WTC11 (cell line): Measurements from ENCODE around the gene KRT40. TPM values are rescaled to one million over a fixed set of nuclear protein-coding genes. Genes with fewer than 3 reads are reported as not detected.

Experiments used
- ATAC-seq: fragments of 200-7000 bp; cut with Tn5 transposase; 2 replicates; pipeline ENCODE4 v1.10.0; 2021; ENCODE audit warnings: mild to moderate bottlenecking, moderate library complexity
- CTCF ChIA-PET: fragments of 300-600 bp; sonication (Branson Sonifier 250); formaldehyde crosslinking; loops from one replicate; lab custom pipeline; 2021; ENCODE audit warnings: antibody characterized with exemption; lab: Charles Lee
- POLR2A ChIA-PET: fragments of 350-600 bp; sonication (Branson Sonifier 250); formaldehyde crosslinking; loops from one replicate; lab custom pipeline; 2021; ENCODE audit warnings: antibody characterized with exemption; lab: Charles Lee
- DNase-seq: peaks from one replicate; pipeline ENCODE4 v3.0.0; 2021; ENCODE audit warnings: low spot score
- H3K27ac Mint-ChIP-seq: 2 replicates; pipeline ENCODE4 v1.8.0; 2021; ENCODE audit warnings: mixed read lengths
- H3K27me3 Mint-ChIP-seq: 2 replicates; pipeline ENCODE4 v1.8.0; 2021; ENCODE audit warnings: low read depth, mild to moderate bottlenecking, moderate library complexity, mixed read lengths
- H3K36me3 Mint-ChIP-seq: 2 replicates; pipeline ENCODE4 v1.8.0; 2021; ENCODE audit warnings: mixed read lengths
- H3K4me1 Mint-ChIP-seq: 2 replicates; pipeline ENCODE4 v1.8.0; 2022; ENCODE audit warnings: mixed read lengths
- H3K4me3 Mint-ChIP-seq: 2 replicates; pipeline ENCODE4 v1.8.0; 2021; ENCODE audit warnings: mild to moderate bottlenecking, moderate library complexity, mixed read lengths
- H3K9me3 Mint-ChIP-seq: 2 replicates; pipeline ENCODE4 v1.8.0; 2021; ENCODE audit warnings: mixed read lengths
- CBFB ChIP-seq: sonication (generic); formaldehyde crosslinking; IDR thresholded peaks from 2 replicates; pipeline ENCODE4 v1.8.1; 2022; ENCODE audit warnings: mild to moderate bottlenecking, low read depth, missing genetic modification reagents
- CREB1 ChIP-seq: sonication (generic); formaldehyde crosslinking; IDR thresholded peaks from 2 replicates; pipeline ENCODE4 v1.8.0; 2023; ENCODE audit warnings: mild to moderate bottlenecking, missing genetic modification reagents
- GRHL2 ChIP-seq: fragments of 250-450 bp; sonication (Bioruptor Pico); IDR thresholded peaks from 2 replicates; pipeline ENCODE4 v1.8.0; 2022; ENCODE audit warnings: mild to moderate bottlenecking, moderate library complexity; ENCODE audit not compliant: insufficient replicate concordance, severe bottlenecking
- HMGA2 ChIP-seq: fragments of 250-450 bp; sonication (Bioruptor Pico); IDR thresholded peaks from 2 replicates; pipeline ENCODE4 v1.4.0; 2021; ENCODE audit warnings: mild to moderate bottlenecking, moderate library complexity
- NFATC4 ChIP-seq: fragments of 250-450 bp; sonication (Bioruptor Pico); IDR thresholded peaks from 2 replicates; pipeline ENCODE4 v1.9.0; 2021; ENCODE audit warnings: mild to moderate bottlenecking
- NR1H2 ChIP-seq: sonication (generic); formaldehyde crosslinking; IDR thresholded peaks from 2 replicates; pipeline ENCODE4 v1.9.0; 2021; ENCODE audit warnings: mild to moderate bottlenecking, moderate library complexity, missing genetic modification reagents
- NR2C2 ChIP-seq: sonication (generic); formaldehyde crosslinking; IDR thresholded peaks from 2 replicates; pipeline ENCODE4 v1.8.0; 2022; ENCODE audit warnings: mild to moderate bottlenecking, missing genetic modification reagents
- SMAD4 ChIP-seq: sonication (generic); formaldehyde crosslinking; IDR thresholded peaks from 2 replicates; pipeline ENCODE4 v1.8.0; 2022; ENCODE audit warnings: mild to moderate bottlenecking, missing genetic modification reagents
- SP1 ChIP-seq: sonication (generic); formaldehyde crosslinking; conservative IDR thresholded peaks from 2 replicates; pipeline ENCODE4 v1.8.1; 2022; ENCODE audit warnings: missing genetic modification reagents
- USF2 ChIP-seq: sonication (generic); formaldehyde crosslinking; IDR thresholded peaks from 2 replicates; pipeline ENCODE4 v1.8.1; 2023; ENCODE audit warnings: mild to moderate bottlenecking, missing genetic modification reagents, moderate library complexity
- ZNF138 ChIP-seq: sonication (generic); formaldehyde crosslinking; conservative IDR thresholded peaks from 2 replicates; pipeline ENCODE4 v1.8.1; 2022; ENCODE audit warnings: mild to moderate bottlenecking, moderate library complexity, missing genetic modification reagents
- ZNF532 ChIP-seq: fragments of 250-450 bp; sonication (Bioruptor Pico); IDR thresholded peaks from 2 replicates; pipeline ENCODE4 v1.9.0; 2021; ENCODE audit warnings: mild to moderate bottlenecking, borderline replicate concordance
- ZNF671 ChIP-seq: fragments of 250-450 bp; sonication (Bioruptor Pico); IDR thresholded peaks from 2 replicates; pipeline ENCODE4 v1.8.0; 2021; ENCODE audit warnings: mild to moderate bottlenecking
- total RNA-seq: library from RNA; stranded (reverse); gene quantifications from 3 replicates; pipeline ENCODE4 v1.2.3, GENCODE V29; 2021
- TF ChIP-seq, protein P1 (sequence below): sonication (generic); formaldehyde crosslinking; conservative IDR thresholded peaks from 2 replicates; pipeline ENCODE4 v1.8.1; 2023; ENCODE audit warnings: mild to moderate bottlenecking, low read depth, missing genetic modification reagents, moderate library complexity
- TF ChIP-seq, protein P2 (sequence below): sonication (generic); formaldehyde crosslinking; IDR thresholded peaks from 2 replicates; pipeline ENCODE4 v1.8.1; 2023; ENCODE audit warnings: mild to moderate bottlenecking, missing genetic modification reagents, borderline replicate concordance
- TF ChIP-seq, protein P3 (sequence below): sonication (generic); formaldehyde crosslinking; IDR thresholded peaks from 2 replicates; pipeline ENCODE4 v1.8.0; 2023; ENCODE audit warnings: mild to moderate bottlenecking, missing genetic modification reagents
- TF ChIP-seq, protein P4 (sequence below): fragments of 250-450 bp; sonication (Bioruptor Pico); IDR thresholded peaks from 2 replicates; pipeline ENCODE4 v1.9.0; 2021; ENCODE audit warnings: moderate library complexity, mild to moderate bottlenecking, inconsistent platforms, borderline replicate concordance
- TF ChIP-seq, protein P5 (sequence below): sonication (generic); formaldehyde crosslinking; IDR thresholded peaks from 2 replicates; pipeline ENCODE4 v1.8.0; 2022; ENCODE audit warnings: mild to moderate bottlenecking, missing genetic modification reagents

Gene KRT40
- total RNA-seq, 1 experiment from 2014 or later: not detected

- no peaks in the 10 kb centered on the region for H3K36me3 Mint-ChIP-seq
- ChIA-PET POLR2A (no interaction called here), CTCF (interaction anchor here (1.2 kb wide), 1 partner anchor 117 kb away, joined by 3 read pairs; no protein-coding TSS in a partner anchor)
- H3K4me3 Mint-ChIP-seq: no peak overlapping the region
- no peak overlapping the region for H3K27ac Mint-ChIP-seq
- no peak for ATAC-seq
- no peaks in the 10 kb centered on the region for H3K9me3 Mint-ChIP-seq
- H3K27me3 Mint-ChIP-seq: no peaks in the 10 kb centered on the region
- DNase-seq: no peak
- H3K4me1 Mint-ChIP-seq: peaks cover 15% of the 10 kb centered on the region
- no peak for TF ChIP-seq ZNF138 (CRISPR knock-in tag)
- no peak for TF ChIP-seq CREB1 (CRISPR knock-in tag)
- TF ChIP-seq SP1 (CRISPR knock-in tag): no peak
- no peak for TF ChIP-seq CBFB (CRISPR knock-in tag)
- TF ChIP-seq NR1H2: no peak
- TF ChIP-seq, protein P1, sequence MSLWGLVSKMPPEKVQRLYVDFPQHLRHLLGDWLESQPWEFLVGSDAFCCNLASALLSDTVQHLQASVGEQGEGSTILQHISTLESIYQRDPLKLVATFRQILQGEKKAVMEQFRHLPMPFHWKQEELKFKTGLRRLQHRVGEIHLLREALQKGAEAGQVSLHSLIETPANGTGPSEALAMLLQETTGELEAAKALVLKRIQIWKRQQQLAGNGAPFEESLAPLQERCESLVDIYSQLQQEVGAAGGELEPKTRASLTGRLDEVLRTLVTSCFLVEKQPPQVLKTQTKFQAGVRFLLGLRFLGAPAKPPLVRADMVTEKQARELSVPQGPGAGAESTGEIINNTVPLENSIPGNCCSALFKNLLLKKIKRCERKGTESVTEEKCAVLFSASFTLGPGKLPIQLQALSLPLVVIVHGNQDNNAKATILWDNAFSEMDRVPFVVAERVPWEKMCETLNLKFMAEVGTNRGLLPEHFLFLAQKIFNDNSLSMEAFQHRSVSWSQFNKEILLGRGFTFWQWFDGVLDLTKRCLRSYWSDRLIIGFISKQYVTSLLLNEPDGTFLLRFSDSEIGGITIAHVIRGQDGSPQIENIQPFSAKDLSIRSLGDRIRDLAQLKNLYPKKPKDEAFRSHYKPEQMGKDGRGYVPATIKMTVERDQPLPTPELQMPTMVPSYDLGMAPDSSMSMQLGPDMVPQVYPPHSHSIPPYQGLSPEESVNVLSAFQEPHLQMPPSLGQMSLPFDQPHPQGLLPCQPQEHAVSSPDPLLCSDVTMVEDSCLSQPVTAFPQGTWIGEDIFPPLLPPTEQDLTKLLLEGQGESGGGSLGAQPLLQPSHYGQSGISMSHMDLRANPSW (CRISPR knock-in tag): no peak
- no peak for TF ChIP-seq ZNF671 (CRISPR knock-in tag)
- TF ChIP-seq GRHL2 (CRISPR knock-in tag): no peak
- TF ChIP-seq, protein P2, sequence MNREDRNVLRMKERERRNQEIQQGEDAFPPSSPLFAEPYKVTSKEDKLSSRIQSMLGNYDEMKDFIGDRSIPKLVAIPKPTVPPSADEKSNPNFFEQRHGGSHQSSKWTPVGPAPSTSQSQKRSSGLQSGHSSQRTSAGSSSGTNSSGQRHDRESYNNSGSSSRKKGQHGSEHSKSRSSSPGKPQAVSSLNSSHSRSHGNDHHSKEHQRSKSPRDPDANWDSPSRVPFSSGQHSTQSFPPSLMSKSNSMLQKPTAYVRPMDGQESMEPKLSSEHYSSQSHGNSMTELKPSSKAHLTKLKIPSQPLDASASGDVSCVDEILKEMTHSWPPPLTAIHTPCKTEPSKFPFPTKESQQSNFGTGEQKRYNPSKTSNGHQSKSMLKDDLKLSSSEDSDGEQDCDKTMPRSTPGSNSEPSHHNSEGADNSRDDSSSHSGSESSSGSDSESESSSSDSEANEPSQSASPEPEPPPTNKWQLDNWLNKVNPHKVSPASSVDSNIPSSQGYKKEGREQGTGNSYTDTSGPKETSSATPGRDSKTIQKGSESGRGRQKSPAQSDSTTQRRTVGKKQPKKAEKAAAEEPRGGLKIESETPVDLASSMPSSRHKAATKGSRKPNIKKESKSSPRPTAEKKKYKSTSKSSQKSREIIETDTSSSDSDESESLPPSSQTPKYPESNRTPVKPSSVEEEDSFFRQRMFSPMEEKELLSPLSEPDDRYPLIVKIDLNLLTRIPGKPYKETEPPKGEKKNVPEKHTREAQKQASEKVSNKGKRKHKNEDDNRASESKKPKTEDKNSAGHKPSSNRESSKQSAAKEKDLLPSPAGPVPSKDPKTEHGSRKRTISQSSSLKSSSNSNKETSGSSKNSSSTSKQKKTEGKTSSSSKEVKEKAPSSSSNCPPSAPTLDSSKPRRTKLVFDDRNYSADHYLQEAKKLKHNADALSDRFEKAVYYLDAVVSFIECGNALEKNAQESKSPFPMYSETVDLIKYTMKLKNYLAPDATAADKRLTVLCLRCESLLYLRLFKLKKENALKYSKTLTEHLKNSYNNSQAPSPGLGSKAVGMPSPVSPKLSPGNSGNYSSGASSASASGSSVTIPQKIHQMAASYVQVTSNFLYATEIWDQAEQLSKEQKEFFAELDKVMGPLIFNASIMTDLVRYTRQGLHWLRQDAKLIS (CRISPR knock-in tag): no peak
- TF ChIP-seq USF2 (CRISPR knock-in tag): no peak
- TF ChIP-seq, protein P3, sequence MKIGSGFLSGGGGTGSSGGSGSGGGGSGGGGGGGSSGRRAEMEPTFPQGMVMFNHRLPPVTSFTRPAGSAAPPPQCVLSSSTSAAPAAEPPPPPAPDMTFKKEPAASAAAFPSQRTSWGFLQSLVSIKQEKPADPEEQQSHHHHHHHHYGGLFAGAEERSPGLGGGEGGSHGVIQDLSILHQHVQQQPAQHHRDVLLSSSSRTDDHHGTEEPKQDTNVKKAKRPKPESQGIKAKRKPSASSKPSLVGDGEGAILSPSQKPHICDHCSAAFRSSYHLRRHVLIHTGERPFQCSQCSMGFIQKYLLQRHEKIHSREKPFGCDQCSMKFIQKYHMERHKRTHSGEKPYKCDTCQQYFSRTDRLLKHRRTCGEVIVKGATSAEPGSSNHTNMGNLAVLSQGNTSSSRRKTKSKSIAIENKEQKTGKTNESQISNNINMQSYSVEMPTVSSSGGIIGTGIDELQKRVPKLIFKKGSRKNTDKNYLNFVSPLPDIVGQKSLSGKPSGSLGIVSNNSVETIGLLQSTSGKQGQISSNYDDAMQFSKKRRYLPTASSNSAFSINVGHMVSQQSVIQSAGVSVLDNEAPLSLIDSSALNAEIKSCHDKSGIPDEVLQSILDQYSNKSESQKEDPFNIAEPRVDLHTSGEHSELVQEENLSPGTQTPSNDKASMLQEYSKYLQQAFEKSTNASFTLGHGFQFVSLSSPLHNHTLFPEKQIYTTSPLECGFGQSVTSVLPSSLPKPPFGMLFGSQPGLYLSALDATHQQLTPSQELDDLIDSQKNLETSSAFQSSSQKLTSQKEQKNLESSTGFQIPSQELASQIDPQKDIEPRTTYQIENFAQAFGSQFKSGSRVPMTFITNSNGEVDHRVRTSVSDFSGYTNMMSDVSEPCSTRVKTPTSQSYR (CRISPR knock-in tag): no peak
- TF ChIP-seq, protein P4, sequence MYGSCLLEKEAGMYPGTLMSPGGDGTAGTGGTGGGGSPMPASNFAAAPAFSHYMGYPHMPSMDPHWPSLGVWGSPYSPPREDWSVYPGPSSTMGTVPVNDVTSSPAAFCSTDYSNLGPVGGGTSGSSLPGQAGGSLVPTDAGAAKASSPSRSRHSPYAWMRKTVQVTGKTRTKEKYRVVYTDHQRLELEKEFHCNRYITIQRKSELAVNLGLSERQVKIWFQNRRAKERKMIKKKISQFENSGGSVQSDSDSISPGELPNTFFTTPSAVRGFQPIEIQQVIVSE (CRISPR knock-in tag): no peak
- TF ChIP-seq ZNF532 (CRISPR knock-in tag): no peak
- TF ChIP-seq HMGA2 (CRISPR knock-in tag): no peak
- TF ChIP-seq NFATC4 (CRISPR knock-in tag): no peak
- TF ChIP-seq, protein P5, sequence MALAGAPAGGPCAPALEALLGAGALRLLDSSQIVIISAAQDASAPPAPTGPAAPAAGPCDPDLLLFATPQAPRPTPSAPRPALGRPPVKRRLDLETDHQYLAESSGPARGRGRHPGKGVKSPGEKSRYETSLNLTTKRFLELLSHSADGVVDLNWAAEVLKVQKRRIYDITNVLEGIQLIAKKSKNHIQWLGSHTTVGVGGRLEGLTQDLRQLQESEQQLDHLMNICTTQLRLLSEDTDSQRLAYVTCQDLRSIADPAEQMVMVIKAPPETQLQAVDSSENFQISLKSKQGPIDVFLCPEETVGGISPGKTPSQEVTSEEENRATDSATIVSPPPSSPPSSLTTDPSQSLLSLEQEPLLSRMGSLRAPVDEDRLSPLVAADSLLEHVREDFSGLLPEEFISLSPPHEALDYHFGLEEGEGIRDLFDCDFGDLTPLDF (CRISPR knock-in tag): no peak
- no peak for TF ChIP-seq NR2C2 (CRISPR knock-in tag)
- TF ChIP-seq SMAD4 (CRISPR knock-in tag): no peak
Measured at GRCh38 chr17:40980596-40980995, 3.5 kb downstream of the KRT40 start.
